HepG2 (cell line): Measurements from ENCODE around the gene TFB1M.

Source experiments
- ETV5 ChIP-seq: IDR thresholded peaks from 2 replicates; pipeline ENCODE4 v1.6.1; 2018; ENCODE audit warnings: missing biosample characterization, missing genetic modification reagents, inconsistent platforms, borderline replicate concordance
- GABPA ChIP-seq, 2 experiments: IDR thresholded peaks; 2 replicates each; pipeline ENCODE4 v1.6.1; 2011 to 2016; ENCODE audit warnings: low read depth in 2 of 2, low read length in 1 of 2, missing biosample characterization in 1 of 2, missing genetic modification characterization in 1 of 2
- KLF12 ChIP-seq: sonication (generic); formaldehyde crosslinking; IDR thresholded peaks from 2 replicates; pipeline ENCODE4 v1.4.0; 2020; ENCODE audit warnings: missing genetic modification reagents, borderline replicate concordance
- POLR2A ChIP-seq, 2 experiments: IDR thresholded peaks; 2 replicates each; pipeline ENCODE4 v1.6.1; 2011; ENCODE audit warnings: low read depth in 2 of 2, low read length in 2 of 2, mild to moderate bottlenecking in 1 of 2, moderate library complexity in 1 of 2; ENCODE audit not compliant: insufficient read depth in 1 of 2
- TAF1 ChIP-seq: sonication (generic); formaldehyde crosslinking; IDR thresholded peaks from 2 replicates; pipeline ENCODE4 v1.4.0; 2020; ENCODE audit warnings: missing genetic modification reagents
- TCF7 ChIP-seq: sonication (generic); IDR thresholded peaks from 2 replicates; pipeline ENCODE4 v1.6.1; 2016; ENCODE audit warnings: antibody characterized with exemption, low read depth
- ZKSCAN5 ChIP-seq: sonication (generic); formaldehyde crosslinking; IDR thresholded peaks from 2 replicates; pipeline ENCODE4 v1.5.1; 2020; ENCODE audit warnings: mild to moderate bottlenecking, missing genetic modification reagents
- TF ChIP-seq, protein P1 (sequence below): sonication (generic); formaldehyde crosslinking; IDR thresholded peaks from 2 replicates; pipeline ENCODE4 v1.5.0; 2020; ENCODE audit warnings: mild to moderate bottlenecking, missing genetic modification reagents, moderate library complexity
- TF ChIP-seq, protein P2 (sequence below): sonication (generic); formaldehyde crosslinking; IDR thresholded peaks from 2 replicates; pipeline ENCODE4 v1.5.1; 2020; ENCODE audit warnings: missing genetic modification reagents, mild to moderate bottlenecking, borderline replicate concordance

DNA sequence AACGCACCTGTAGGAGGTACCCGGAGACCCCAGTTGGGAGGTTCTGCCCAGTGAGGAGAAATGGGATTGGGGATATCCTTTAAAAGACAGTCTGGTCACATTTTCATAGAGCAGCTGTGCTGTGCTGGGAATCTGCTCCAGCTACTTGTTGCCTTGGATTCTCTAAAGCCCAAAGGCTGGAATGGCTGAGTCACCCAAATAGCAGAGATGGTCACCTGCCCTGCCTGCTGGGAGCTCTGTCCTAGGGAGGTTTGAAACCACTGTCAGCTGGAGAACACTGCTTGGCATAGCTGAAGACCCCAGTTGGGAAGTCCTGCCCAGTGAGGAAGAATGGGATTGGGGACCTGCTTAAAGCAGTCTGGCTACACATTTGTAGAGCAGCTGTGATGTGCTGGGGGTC, 34.8 kb upstream of the TFB1M start:
- TF ChIP-seq, protein P1, sequence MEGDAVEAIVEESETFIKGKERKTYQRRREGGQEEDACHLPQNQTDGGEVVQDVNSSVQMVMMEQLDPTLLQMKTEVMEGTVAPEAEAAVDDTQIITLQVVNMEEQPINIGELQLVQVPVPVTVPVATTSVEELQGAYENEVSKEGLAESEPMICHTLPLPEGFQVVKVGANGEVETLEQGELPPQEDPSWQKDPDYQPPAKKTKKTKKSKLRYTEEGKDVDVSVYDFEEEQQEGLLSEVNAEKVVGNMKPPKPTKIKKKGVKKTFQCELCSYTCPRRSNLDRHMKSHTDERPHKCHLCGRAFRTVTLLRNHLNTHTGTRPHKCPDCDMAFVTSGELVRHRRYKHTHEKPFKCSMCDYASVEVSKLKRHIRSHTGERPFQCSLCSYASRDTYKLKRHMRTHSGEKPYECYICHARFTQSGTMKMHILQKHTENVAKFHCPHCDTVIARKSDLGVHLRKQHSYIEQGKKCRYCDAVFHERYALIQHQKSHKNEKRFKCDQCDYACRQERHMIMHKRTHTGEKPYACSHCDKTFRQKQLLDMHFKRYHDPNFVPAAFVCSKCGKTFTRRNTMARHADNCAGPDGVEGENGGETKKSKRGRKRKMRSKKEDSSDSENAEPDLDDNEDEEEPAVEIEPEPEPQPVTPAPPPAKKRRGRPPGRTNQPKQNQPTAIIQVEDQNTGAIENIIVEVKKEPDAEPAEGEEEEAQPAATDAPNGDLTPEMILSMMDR (CRISPR knock-in tag): no peak
- TF ChIP-seq GABPA (IDR thresholded peaks at IDR 0.05; ENCODE audit: low read depth, low read length) (no peak), GABPA (CRISPR knock-in tag; IDR thresholded peaks at IDR 0.05; ENCODE audit: low read depth) (no peak), ETV5 (CRISPR knock-in tag) (no peak), ZKSCAN5 (CRISPR knock-in tag) (no peak), POLR2A (IDR thresholded peaks at IDR 0.05; ENCODE audit: insufficient read depth in 1 of 2, low read depth in 2 of 2, low read length in 2 of 2) (no peak), TAF1 (CRISPR knock-in tag) (no peak), KLF12 (CRISPR knock-in tag) (no peak), TCF7 (no peak)
- TF ChIP-seq, protein P2, sequence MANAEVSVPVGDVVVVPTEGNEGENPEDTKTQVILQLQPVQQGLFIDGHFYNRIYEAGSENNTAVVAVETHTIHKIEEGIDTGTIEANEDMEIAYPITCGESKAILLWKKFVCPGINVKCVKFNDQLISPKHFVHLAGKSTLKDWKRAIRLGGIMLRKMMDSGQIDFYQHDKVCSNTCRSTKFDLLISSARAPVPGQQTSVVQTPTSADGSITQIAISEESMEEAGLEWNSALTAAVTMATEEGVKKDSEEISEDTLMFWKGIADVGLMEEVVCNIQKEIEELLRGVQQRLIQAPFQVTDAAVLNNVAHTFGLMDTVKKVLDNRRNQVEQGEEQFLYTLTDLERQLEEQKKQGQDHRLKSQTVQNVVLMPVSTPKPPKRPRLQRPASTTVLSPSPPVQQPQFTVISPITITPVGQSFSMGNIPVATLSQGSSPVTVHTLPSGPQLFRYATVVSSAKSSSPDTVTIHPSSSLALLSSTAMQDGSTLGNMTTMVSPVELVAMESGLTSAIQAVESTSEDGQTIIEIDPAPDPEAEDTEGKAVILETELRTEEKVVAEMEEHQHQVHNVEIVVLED (CRISPR knock-in tag): no peak
